Activated T-cell treated with anti-CD3 and anti-CD28 coated beads for 24 hours (primary cell): Measurements from ENCODE around the gene PEX26.
"Not testable (repeated sequence)": the region's sequence is repeated elsewhere in the genome, so short reads cannot be mapped to it uniquely, and the experiment has no call there.

Experiments used
- DNase-seq: peaks from one replicate; pipeline ENCODE4 v3.0.0-alpha.2; 2020; ENCODE audit warnings: low read depth

The PEX26 gene

GRCh38 chr22:18096823-18097222, 19.0 kb downstream of the PEX26 start:
- DNase-seq, result no peak

- no peak for DNase-seq
Measured at GRCh38 chr22:18100781-18101180, 23.0 kb downstream of the PEX26 start.

DNA sequence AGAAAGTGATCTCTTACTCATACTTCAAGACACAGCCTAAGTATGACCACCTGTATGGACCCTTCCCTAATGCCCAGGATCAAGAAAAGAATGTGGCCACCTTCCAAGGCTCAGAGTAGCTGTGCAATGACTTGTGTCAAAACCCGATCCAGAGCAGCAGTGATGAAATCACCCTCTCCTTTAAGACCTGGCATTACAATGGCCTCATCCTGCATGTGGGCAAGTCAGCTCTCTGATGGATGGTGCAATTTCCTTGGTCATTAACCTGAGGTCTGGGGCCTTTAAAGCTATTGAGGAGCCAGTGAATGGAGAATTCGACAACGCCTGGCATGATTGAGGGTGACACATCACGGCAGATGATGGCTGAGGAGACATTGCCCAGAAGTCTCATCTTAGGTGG, 23.7 kb downstream of the PEX26 start:
- no peak for DNase-seq

DNA sequence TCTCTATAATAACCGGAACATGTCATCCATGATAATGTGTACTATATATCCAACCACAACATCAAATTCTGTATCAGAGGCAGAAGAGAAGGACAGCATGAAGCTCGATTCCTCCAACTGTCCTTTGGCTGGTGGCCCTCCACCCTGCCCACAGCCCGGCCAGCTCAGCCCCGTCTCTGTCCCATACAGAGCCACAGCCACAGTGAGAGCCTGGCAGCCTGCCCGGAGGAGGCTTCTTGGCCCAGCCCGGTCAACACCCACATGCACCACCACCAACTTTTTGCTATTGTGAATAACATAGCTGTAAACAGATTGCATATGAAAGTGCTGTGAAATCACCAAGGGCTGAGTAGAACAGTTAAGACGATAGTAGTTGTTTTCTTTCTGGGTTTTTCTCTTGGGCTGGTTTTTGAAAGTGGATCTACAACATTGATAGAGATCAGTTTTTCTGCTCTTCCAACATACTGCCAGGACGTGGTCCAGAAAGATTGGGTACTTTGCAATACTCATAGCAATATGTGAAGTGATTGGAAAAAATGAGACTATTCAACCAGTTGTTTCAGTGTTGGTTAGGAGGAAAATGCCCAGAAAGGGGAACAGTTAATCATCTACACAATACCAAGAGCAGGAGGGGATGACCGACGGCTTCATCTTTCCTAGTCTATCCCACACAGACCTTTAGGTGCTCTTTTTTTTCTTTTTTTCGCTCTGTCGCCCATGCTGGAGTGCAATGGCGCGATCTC, 25.9 kb downstream of the PEX26 start:
- no peak for DNase-seq

DNA sequence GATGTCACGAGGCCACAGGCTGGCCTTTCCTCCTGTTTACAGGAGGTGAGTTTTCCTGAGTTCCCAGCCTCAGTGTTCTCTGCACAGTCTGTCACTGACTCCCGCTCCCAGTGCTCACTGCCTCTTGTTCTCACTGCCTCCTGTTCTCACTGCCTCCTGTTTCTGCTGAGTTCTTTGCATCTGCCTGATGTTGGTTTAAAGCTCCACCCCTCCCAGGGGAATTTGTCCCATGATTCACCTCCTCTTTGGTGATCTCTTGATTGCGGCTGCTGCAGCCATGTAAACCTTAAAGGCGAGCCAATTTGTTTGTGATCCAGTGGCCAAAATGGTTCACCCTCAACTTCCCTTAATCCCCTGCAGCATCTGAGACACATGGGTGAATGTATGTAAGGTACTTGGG, 26.8 kb downstream of the PEX26 start:
- DNase-seq, result no peak

GRCh38 chr22:18105981-18106380, 28.2 kb downstream of the PEX26 start:
- DNase-seq, result not testable (repeated sequence)

DNA sequence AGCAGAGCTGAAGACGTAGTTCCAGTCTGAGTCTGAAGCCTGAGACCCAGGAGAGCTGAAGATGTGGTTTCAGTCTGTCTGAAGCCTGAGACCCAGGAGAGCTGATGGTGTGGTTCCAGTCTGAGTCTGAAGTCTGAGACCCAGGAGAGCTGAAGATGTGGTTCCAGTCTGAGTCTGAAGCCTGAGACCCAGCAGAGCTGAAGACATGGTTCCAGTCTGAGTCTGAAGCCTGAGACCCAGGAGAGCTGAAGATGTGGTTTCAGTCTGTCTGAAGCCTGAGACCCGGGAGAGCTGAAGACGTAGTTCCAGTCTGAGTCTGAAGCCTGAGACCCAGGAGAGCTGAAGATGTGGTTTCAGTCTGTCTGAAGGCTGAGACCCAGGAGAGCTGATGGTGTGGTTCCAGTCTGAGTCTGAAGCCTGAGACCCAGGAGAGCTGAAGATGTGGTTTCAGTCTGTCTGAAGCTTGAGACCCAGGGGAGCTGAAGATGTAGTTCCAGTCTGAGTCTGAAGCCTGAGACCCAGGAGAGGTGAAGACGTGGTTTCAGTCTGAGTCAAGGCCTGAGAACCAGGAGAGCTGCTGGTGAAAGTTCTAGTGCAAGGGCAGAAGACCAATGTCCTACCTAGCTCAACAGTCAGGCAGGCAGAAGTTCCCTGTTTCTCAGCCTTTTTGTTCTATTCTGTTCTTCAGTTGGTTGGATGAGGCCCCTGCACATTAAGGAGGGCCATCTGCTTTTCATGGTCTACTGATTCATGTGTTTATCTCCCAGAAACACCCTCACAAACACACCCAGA, 29.0 kb downstream of the PEX26 start:
- DNase-seq, result not testable (repeated sequence)

DNA sequence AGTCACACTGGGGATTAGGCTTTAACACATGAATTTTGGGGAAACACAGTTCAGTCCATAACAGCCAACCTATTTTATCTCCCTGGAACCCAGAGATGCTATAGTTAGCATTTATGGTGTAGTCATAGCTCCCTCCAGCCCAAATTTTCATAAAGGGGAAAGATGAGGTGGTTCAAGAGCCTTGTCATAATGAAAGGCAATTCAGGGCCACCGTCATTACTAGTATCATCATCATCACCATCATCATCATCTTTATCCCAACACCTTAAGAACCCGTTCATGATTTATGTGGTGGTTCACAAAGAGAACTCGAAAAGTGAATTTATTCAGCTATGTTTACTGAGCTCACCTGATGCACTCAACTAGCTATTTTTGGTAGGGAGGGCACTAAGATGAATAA, 30.4 kb downstream of the PEX26 start:
- no peak for DNase-seq

DNA sequence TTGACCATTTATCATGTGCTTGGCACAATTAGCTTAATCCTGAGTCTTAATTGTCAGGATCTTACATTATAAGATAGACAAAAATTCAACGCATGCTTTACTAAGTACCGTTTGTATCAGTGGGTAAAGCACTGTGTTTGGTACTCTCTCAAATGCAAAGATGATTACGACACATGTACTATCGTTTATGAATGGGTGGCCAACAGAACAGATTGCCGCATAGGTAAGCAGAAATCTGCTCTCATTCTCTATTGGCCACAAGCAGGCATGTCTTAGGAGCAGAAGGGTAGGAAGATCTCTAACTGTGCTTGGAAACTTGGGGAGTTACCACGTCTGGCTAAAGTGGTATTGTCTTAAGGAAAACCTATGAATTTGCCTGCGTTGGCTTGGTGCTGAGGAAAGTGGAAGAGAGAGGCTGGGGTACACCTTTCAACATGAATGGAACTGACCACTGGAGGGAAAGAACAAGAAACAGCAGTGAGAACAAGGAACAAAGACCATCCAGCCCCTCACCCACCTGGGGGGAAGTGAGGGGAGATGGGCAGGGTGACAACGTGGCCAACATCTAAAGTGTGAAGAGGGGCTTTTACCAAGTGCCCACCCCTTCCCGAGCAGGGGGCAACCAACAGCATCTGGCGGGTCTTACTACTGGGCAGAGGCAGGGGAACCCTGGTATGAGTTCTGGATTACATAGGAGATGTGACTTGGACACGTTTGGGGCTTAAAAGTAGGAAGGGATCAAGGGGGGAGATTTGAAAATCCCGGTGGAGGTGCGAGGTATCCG, 31.8 kb downstream of the PEX26 start:
- DNase-seq, result no peak

- DNase-seq, result no peak
Measured at GRCh38 chr22:18110194-18110953, 32.6 kb downstream of the PEX26 start, which contains the start of gene TUBA8. Gene TUBA8 (plus strand): TSS chr22:18110809. CDS start chr22:18110866, 57 bp downstream.

DNA sequence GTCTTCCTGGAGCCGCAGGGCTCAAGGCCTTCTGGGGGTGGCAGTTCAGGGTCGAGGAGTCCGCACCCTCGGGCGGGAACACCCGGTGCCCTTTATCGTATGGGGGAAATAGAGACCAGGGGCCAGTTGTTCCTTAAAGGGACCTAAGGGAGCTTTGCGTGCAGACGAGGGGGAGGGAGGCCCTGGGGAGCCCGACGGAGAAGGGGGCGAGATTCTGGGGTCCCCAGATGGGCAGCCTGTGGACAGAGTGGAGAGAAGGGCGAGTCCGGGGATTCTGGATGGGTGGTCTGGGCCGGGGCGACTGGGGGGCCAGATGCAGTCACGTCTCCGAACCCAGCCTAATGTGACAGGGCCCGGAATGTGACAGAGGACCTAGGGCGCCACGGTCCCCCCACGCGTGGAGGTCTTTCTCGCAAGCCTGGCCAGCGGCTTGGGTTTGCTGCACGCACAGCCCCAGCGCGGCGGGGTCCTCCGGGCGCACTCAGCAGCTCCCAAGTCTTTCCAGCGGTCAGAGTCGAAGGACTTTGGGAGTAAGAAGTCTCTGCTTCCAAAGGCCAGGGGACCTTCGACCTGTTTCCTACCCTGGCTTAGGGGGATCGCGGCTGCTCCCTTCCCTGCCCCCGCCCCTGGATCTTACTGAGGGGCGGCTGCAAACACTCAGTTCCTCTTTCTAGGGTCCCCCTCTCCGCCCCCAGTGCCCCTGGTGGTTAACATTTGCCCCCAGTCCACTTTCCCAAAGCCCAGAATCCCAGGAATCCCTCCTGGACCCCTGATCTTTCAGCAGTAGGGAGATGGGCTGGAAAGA, 33.4 kb downstream of the PEX26 start:
- DNase-seq, result no peak

GRCh38 chr22:18111759-18112330, 34.1 kb downstream of the PEX26 start:
- DNase-seq, result no peak

- no peak for DNase-seq
Measured at GRCh38 chr22:18112440-18112839, 34.6 kb downstream of the PEX26 start.

DNA sequence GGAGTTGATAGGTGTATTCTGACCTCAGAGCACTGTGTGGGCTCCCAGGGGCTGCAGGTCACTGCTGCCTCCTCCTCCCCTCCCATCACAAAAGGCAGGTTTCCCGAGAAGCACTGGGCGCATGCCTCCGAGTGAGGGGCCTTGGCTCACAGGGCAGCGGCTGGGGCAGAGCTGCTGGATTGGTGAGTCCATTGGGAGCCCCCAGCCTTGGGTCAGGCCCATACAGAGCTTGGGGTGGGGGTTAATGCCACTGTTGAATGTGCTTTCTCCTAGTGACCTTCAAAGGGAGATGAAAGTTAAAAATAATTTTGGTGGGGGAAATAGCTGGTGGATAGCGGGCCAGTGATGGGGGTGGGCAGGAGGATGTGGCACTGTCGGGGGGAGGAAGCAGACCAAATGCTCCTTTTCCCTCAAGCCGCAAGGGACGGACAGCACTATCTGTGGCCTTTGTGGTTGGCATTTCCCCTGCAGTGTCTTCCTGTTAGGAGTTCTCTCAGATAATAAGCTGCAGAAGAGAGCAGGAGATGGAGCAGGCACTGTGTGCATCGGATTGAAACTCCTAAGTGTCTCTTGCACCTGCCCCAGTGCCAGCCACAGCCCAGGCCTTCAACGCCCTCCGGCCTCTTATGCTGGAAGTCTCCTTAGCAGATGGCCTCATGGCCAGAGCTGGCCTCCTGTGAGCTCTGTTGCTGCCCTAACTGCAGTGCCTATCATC, 36.0 kb downstream of the PEX26 start:
- DNase-seq, result no peak

DNA sequence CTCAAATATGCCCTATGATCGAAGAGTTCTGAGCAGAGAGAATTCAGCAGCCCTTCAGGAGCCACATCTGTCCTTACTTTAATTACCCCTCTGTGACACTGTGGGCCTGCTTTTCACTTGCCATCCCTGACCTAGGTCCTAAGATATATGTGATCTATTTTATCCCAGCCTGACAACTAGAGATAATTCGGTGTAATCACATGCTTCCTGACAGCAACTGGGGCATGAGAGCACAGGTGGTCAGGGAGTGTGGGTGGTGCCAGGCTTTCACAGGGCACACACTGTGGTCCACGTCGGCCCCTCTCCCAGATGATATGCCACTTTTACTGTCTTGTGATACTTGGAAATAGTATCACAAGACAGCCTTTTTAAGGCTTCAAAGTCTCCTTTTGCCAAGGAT, 36.7 kb downstream of the PEX26 start:
- DNase-seq, result no peak

DNA sequence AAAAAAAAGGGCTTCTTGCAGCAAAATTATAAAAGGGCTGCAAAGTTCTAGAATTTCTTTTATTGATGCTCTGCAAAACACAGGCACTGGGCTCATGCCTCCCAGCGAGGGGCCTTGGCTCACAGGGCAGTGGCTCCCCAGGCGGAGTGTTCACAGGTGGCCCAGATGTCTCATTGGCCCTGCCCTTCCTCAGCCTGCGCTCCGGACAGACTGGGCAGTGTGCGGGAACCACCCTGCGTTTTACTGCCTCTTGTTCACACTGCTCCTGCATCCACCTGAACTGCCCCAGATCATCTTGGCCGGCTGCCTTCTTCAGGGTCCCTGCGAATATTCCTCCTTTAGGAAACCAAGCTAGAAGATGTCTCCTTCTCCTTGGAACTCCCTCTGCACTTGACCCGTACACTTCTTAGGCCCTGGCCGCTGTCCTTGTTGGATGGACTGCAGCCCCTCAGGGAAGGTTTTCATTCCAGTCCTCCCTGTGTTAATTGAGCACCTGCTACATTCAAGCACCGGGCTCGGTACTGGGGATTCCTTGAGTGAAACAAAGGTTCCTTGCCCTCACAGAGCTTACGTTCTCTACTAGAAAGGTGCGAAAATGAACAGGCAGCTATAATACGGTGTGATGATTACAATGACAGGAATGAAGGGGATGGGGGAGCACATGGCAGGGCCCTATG, 37.3 kb downstream of the PEX26 start:
- no peak for DNase-seq

- DNase-seq, result no peak
Measured at GRCh38 chr22:18115906-18116371, 38.1 kb downstream of the PEX26 start.

DNA sequence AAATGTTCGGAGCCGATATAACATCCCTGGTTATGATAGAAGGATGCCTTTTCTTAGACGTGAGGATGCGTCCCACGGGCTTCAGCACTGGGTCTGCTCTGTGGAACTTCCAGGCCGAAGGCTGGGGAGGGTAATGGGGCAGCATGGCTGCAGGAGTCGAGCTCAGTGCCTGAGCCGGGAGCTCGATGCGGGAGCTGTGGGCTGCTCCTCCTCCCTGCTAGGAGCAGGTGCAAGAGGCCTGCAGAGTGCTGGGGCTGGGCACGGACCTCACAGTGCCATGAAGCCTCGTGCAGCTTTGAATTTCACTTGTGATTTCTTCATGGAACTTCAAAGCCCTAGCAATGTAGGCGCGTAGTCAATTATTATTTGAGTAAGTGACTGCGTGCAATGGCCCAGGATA, 38.8 kb downstream of the PEX26 start:
- no peak for DNase-seq

GRCh38 chr22:18118345-18118915, 40.6 kb downstream of the PEX26 start:
- DNase-seq, result no peak
